ENCODE data around the gene TASP1.
"Not testable (repeated sequence)": the region's sequence is repeated elsewhere in the genome, so short reads cannot be mapped to it uniquely, and the experiment has no call there.

TASP1 gene, protein sequence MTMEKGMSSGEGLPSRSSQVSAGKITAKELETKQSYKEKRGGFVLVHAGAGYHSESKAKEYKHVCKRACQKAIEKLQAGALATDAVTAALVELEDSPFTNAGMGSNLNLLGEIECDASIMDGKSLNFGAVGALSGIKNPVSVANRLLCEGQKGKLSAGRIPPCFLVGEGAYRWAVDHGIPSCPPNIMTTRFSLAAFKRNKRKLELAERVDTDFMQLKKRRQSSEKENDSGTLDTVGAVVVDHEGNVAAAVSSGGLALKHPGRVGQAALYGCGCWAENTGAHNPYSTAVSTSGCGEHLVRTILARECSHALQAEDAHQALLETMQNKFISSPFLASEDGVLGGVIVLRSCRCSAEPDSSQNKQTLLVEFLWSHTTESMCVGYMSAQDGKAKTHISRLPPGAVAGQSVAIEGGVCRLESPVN

DNA sequence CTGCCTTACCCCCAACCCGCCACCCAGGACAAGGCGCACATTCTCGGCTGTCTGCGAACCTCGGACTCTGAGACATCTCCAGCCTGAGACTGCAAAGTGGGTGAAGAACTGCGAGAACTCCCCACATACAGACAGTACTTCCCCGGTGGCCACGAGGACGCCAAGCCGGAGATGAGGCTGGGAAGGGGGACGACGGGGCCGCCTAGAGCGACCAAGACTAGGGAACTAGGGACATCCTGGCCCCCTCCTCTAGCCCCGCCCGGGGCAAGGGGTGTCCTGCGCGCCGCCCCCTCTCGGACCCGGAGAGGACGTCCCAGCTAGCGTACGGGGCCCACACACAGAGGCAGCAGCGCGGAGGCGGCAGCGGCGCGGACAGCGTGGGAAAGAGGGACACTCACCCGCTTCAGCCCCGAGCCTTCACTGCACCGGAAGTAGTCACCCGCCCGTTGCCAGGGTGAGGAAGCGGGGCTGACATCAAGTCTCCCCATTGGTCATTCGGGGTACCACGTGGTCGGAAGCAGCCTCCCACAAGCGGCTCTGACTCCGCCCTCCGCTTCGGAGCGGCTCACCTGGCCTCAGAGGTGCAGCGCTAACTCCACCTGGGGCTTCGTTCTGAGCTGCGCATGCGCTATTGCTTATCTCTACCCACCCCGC, at the start of gene TASP1:
Gene TASP1, minus strand, starts transcription at position 437 of the 654 bp plus-strand sequence. CDS start 8,854 bp downstream, outside the sequence.
- DNase-seq: peak; percentile 98

DNA sequence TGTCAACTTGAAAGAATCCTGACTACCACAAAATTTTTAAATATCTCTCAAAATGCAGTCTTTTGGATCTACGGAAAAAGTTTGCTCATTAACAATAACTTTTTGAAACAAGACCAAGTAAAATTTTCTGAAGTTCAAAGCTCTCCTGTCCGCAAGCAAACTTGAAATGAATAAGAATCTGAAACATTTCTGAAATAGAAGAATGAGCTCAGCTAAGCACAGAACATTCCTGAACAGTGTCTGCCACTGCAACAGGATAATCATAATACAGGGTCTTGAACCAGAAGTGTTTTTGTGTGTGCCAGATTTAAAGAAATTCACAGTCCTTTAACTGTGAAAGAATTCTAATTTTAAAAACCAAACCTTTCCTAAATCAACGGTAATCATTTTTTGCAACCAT, 49.1 kb upstream of the TASP1 start:
- DNase-seq: no peak

DNA sequence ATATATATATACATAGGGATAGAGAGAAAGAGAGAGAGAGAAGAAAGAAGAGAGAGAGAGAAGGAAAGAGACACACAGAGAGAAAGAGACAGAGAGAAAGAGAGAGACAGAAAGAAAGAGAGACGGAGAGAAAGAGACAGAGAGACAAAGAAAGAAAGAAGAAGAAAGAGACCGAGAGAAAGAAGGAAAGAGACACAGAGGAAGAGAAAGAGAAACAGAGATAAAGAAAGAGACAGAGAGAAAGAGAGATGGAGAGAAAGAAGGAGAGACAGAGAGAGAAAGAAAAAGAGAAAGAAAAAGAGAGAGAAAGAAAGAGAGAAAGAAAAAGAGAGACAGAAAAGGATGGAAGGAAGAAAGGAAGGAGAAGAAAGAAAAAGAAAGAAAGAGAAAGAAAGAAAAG, 46.9 kb upstream of the TASP1 start:
- no peak for DNase-seq

DNA sequence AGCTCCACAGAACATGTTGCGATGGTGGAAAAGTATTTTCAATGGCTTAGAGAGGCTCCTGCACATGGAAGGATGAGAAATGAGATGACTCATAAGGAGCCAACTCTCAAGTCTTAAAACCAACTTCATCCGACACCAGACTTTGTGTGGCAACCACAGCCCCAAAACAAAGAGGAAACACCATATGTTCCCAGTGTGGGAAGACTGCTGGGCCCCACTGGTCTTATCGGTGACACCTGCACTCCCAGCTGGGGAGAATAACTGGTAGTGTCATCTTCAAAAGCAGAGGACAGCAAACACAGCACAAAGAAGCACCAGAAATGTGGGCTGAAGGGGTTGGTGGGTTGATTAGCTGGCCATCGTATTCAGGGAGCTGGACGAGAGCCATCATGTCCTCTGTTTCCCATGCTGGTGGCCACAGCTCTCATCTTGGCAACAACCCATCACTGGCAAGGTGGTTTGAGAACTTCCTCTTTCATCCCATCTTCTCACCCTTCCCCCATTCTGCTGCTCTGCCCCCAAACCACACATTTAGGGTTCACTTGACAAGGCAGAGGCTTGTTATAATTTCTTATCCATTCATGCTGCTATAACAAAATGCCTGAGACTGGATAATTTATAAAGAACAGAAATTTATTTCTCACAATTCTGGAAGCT, 46.0 kb upstream of the TASP1 start:
- DNase-seq: no peak

DNA sequence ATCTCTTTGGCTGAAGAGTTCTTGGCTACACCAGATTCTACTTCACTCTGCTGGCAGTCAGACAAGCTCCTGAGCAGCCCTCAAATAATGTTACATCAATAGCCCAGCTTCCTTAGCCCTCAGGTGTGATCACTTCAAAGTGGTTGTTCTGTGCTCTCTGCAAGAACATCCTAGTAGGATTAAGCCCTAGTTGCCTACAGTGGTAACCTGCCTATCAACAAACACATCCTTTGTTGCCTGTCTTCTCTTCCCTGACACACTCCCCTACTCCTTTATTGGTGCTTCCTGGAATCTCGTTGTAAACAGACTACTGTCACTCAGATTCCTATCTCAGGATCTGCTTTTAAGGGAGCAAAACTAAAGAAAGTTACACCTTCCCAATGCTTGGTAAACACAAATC, 45.1 kb upstream of the TASP1 start:
- DNase-seq: no peak

DNA sequence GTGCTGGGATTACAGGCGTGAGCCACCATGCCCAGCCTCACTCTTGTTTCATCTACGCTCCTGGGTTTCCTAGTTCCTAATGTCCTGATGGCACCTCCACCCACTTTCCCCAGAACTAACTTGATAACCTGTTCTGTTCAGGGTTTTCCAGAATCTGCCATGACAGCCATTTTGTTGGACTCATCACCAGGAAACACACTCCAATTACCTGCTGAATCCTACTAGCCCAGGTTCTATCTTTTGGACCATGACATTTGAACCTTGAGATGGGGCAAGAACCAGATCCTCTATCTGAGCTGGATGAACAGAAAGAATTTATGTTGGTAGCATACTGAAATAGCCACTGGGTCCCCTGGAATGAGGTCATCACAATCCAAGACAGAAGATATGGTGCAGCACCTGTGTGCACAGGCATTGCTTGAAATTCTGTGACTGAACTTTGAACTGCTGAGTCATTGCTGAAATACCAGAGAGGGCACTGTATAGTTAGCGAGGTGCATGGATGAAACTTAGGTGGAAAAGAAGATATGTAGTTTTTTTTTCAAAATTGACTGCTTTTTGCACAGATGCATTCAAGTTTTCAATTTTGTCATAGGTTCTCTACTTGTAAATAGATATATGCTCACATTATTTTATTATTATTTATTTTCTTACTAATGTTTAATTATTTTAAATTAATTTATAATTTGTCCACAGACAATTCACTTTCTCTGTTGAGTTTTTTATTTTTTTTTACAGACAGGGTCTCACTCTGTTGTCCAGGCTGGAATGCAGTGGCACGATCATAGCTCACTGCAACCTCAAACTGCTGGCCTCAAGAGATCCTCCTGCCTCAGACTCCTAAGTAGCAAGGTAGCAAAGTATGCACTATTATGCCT, 42.8 kb upstream of the TASP1 start:
- DNase-seq: no peak

DNA sequence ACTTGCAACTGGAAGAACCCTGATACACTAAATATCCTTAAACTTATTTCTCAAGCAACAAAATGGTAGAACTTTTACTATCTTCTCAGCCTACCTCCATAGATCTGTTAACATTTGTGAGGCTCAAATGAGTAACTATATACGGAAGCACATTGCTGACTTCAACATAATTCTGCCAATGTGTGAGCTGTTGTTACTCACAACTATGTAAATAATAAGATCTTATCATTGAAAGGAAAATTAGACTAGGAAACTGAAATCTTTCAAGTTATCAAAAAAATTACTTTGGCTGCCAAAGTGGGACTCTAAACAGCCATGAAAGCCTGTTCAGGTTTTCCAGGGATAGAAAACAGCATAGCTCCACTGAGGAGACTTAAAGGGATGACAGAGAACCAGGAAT, 40.2 kb upstream of the TASP1 start:
- DNase-seq: no peak

DNA sequence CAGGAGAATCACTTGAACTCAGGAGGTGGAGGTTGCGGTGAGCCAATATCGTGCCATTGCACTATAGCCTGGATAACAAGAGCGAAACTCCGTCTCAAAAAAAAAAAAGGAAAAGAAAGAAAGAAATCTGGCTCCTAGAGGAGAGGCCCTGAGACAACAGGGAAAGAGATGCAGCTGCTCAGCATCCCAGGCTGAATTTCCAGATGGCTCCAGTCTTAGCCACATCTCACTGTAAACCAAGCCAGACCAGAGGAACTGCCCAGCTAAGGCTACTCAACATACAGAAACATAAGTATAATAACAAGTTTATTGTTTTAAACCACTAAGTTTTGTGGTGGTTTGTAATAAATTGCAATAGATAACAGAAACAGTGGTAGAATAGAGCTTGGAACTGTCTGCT, 38.5 kb upstream of the TASP1 start:
- DNase-seq: no peak

DNA sequence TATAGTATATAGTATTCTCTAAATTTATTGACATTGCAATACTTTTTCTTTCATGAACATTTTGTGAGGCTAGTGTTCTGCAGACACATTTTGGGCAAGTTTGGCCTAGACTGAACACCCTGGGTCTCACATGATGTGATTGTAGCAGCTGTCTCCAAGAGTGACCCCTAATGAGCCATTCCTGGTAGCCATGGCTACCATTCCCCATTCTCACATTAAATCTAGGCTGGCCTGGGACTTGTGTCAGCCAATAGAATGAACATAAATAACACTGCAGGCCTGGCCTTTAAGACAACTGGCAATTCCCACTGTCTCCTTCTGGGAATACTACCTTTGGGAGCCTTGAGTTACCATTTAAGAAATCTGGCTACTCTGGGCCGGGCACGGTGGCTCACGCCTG, 38.0 kb upstream of the TASP1 start:
- DNase-seq: no peak

DNA sequence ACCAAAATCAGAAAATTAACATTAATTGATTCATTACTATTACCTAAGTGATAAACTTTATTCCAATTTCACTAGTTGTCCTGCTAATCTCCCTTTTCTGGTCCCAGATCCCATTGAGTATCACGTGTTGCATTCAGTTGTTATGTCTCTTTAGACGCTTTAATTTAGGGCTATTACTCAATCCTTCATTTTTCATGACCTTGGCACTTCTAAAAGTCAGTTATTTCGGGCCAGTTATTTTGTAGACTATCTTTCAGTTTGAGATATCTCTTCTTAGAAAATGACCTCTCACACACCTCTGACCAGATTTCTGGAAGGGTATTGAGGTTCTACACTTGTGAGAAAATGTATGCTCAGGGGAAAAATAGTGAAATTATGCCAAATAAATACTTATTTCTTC, 34.0 kb upstream of the TASP1 start:
- DNase-seq: no peak

DNA sequence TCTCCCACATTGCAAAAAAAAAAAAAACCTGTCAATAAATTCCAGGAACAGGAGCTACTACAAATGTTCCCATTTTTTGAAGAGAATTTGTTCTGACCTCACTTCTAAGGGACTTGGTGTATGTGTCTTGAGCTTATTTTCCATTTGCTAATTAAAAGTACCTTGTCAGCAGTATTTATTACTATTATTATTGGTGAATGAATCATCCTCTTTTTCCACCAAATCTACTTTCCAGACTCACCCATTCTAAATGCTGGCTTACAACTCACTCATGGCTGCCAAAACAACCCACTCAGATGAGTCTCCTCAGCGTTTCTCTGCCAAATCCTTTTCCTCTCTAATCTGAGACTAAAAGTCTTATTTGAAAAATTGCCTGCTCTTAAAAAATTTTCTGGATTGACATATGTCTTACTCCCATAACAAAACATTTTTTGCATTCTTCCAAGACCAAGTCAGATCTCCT, 33.2 kb upstream of the TASP1 start:
- no peak for DNase-seq

DNA sequence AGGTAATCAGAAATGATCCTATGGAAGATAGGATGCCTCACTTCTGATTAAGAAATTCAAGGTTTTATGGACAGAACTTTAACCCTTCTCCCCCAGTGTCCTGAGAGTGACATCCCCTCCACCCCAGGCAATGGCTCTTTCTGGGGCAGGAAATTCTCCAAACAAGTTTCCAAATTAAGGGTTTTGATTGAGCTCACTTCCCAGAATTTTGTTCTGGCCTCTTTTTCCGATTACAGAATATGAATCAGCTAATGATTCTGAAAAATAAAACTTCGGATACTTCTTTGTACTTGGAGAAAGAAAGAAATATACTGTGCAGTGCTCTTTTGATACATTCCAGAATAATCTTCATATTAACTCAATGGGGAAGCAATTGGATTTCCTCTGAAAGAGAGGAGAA, 32.8 kb upstream of the TASP1 start:
- DNase-seq: no peak

DNA sequence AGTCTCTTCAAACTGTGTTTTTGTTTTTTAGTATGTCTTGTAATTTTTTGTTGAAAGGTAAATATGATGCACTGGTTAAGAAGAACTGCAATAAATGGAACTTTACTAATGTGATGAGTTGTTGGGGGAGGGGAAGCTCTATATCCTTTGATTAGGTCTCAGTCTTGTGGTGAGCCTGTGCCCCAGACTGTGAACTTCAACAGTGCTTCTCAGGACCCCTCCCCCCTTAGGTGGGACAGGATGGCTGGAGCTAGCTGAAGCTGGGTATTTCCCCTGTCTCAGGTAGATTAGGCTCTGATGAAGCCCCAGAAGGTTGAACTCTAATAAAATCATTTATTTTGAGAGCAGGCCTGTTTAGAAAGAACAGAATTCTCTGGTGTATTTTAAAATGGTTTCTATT, 31.4 kb upstream of the TASP1 start:
- DNase-seq: no peak

DNA sequence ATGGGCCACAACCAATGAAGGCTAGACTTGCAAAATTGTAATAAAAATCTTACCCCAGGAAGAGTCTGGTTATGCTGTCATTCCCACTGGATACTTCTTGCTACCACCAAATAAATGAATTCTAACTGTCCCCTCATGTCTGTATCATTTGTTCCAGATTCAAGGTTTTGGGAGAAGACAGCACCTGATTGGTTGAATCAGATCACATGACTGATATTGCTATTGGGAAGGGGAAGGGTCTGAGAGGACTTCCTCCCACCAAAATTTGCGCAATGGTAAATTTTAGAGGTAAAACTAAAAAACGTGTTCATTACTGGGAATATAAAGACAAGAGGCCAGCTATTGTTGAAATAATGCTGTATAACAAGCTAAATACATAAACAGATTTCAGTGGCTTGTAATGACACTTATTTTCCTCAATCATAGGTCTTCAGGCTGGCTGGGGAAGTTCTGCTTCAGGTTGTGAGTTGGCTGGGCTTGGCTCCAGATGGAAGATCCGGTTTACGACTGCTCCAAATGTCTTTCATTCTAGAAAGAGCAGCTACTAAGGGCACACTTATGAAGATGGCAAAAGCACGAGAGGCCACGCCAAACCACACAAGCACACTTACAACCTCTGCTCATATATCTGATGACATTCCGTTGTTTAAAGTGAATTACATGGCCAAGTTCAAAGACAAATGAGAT, 27.1 kb upstream of the TASP1 start:
- no peak for DNase-seq

DNA sequence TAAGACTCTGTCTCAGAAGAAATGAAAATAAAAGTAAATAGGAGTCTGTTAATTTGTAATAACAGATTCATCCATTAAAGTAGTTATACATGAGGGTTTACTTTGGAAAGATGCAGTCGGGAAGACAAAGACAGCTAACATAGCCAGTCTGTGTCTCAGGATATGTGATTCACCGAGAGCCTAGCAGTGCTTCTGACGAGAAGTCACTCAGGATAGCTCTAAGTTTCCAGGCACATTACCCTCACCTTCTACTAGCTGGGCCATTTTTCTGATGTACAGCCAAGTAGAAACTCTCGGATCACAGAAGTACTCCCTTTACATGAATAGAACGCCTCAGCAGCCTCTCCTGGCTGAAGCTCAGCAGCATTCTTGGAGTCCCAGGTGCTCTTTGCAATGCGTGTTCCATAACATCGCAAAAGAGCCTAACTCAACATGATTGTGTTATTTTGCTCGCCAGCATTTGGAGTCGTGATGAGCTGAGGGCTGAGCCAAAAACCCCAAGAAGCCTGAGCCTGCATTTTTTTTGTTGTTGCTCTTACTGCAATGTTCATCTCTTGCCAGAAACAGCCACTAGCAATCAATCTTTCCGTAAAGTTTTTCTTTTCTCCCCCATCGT, 22.4 kb upstream of the TASP1 start:
- no peak for DNase-seq

DNA sequence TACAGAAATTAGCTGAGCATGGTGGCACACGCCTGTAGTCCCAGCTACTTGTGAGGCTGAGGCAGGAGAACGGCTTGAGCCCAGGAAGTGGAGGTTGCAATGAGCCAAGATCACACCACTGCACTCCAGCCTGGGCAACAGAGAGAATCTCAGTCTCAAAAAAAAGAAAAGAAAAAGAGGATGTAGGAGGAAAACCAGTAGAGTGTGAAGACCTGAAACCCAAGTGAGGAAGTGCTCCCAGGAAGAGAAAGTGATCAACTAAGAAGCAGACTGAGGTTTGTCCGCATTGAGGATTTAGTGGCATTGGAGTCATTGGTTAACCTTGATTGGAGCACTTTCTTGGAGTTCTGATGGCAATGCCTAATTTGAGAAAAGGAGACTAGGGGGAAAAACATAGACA, 20.6 kb upstream of the TASP1 start:
- DNase-seq: no peak

DNA sequence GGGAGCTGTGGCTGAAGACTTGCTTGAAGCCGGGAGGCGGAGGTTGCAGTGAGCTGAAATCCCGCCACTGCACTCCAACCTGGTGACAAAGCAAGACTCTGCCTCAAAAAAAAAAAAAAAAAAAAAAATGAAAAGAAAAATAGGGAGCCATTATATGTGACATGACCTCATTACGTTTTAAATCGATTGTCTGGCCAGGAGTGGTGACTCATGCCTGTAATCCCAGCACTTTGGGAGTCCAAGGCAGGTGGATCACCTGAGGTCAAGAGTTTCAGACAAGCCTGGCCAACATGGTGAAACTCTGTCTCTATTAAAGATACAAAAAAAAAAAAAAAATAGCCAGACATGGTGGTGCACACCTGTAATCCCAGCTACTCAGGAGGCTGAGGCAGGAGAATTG, 19.3 kb upstream of the TASP1 start:
- not testable (repeated sequence) for DNase-seq

DNA sequence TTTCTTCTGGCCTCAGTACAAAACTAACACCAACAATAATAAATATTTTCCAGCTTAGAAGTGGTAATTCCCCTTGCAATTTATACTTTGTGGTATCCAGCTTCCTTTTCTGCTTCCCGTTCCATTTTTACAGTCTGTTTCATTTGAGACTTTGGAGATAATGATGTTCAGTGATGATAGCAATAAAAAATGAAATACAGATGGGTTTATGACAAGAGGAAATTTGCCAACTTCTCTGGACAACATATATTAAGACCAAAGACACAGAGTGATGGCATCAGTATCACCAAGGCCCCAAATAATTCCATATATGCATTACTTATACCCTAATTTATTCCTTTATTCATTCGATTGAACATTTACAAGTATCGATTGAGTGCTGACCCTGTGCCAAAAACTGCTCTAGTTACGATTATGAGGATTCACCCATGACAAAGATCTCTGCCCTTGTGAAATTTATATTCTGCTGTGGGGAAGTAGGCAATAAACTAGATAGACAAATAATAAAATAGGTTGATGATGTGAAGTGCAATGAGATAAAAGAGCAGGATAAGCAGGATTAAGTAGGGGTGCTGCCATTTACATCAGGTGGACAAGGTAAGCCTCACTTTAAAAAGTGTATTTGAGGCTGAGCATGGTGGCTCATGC, 18.1 kb upstream of the TASP1 start:
- no peak for DNase-seq

DNA sequence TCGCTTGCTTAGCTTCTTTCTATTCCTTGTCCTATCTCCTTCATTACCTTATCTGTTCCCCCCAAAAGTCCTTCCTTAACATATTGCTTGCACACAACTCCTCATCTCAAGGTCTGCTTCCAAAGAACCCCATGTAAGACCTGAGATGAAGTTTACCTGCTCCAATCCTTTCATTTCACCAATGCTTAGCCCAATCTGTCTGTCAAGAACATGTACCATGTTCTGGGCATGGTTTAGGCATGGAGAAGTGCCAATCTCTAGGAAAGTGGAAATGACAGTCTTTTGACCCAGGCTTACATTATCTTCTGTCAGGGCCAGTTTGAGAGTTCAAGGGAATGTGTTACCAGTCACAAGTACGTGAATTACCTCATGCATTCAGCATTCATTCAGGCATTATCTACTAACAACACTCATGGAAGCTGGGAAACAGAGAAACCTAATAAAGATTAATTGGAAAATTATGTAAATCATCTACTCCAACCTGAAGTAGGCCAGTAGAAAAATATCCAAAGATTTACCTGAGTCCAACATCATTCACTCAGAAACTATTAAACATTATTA, 15.8 kb upstream of the TASP1 start:
- no peak for DNase-seq

DNA sequence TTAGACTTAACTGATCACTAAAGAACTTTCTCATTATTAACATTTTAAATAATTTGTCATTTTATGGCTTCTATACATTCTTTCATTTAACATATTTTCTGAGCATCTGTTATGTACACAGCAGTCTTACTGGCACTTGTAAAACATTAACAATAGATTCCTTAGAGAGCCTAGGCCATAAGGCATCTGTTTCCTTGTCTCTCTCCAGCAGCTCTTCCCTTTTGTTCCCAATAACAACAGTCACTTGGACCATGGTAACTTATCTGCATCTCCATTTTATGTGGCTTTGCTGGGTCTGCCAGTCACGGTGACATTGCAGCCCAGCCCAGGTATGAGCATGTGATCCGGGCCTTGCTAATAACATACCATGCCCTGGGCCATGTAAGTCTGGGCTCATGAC, 11.7 kb upstream of the TASP1 start:
- DNase-seq: no peak
